ENCODE data around the gene PARP14.

- no peak for TF ChIP-seq CTCF (conservative IDR thresholded peaks at IDR 0.05)
- TF ChIP-seq ZFX (IDR thresholded peaks at IDR 0.05), result no peak
Measured at GRCh38 chr3:122668930-122669730, 11.5 kb upstream of the PARP14 start.

Measured in C4-2B (cell line).